ENCODE results near the gene CCL23. TPM values are rescaled to one million over a fixed set of nuclear protein-coding genes. Genes with fewer than 3 reads are reported as not detected.

CCL23 gene
- total RNA-seq, 4 donors from 2014 or later = 11.5 TPM; not detected in 3

DNA sequence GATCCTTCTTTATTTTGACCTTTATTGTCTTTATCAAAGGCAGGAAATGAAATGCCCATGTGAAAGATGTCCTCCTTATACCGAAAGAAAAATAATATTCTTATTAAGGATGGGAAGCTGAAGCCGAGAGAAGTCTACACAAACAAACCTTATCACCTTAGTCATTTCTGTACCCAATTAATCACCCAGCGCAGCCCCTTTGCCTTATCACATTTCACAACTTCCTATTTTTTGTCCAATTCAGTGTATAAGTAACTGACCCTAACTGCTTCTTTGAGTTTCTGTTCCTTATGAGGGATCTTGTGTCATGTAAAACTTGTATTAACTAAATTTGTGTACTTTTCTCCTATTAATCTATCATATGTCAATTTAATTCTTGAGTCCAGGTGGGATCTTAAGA is 16.4 kb upstream of the CCL23 start:
- no peaks in the 10 kb centered on the region for H3K4me1 ChIP-seq
- no peak overlapping the region for H3K4me3 ChIP-seq
- H3K9me3 ChIP-seq = no peaks in the 10 kb centered on the region
- no peaks in the 10 kb centered on the region for H3K27me3 ChIP-seq
- DNase-seq (ENCODE audit: low spot score in 2 of 2) = no peak
- TF ChIP-seq POLR2AphosphoS5 (IDR thresholded peaks at IDR 0.05) (no peak), EP300 (IDR thresholded peaks at IDR 0.05) (no peak), POLR2A (IDR thresholded peaks at IDR 0.05) (no peak)
- TF ChIP-seq, protein P1, sequence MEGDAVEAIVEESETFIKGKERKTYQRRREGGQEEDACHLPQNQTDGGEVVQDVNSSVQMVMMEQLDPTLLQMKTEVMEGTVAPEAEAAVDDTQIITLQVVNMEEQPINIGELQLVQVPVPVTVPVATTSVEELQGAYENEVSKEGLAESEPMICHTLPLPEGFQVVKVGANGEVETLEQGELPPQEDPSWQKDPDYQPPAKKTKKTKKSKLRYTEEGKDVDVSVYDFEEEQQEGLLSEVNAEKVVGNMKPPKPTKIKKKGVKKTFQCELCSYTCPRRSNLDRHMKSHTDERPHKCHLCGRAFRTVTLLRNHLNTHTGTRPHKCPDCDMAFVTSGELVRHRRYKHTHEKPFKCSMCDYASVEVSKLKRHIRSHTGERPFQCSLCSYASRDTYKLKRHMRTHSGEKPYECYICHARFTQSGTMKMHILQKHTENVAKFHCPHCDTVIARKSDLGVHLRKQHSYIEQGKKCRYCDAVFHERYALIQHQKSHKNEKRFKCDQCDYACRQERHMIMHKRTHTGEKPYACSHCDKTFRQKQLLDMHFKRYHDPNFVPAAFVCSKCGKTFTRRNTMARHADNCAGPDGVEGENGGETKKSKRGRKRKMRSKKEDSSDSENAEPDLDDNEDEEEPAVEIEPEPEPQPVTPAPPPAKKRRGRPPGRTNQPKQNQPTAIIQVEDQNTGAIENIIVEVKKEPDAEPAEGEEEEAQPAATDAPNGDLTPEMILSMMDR (IDR thresholded peaks at IDR 0.05) = no peak
- H3K36me3 ChIP-seq = no peaks in the 10 kb centered on the region
- 66% methylated on average over 3 of the region's 3 CpGs for WGBS
- H3K27ac ChIP-seq = no peak overlapping the region

DNA sequence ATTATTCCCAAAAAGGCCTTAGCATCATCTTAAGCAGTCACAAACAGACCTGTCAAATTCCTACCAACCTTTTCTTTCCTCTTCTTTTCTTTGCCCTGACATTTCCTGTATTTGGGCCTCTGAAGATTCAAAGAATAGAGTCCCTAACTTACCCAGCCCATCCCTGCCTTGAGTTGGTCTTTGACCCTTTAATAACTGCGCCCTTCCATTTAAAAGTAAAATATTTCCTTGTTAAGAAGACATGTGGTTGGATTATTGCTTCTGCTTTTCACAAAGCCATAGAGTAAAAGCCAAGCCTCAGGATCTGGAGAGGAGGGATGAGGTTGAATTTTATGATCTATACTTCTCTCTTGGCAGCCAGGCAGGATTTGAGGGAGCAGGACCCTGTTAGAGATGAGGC is 13.2 kb upstream of the CCL23 start:
- TF ChIP-seq POLR2AphosphoS5 (IDR thresholded peaks at IDR 0.05) (no peak), EP300 (IDR thresholded peaks at IDR 0.05) (no peak), POLR2A (IDR thresholded peaks at IDR 0.05) (no peak)
- TF ChIP-seq, protein P1 (IDR thresholded peaks at IDR 0.05) = no peak
- no peaks in the 10 kb centered on the region for H3K9me3 ChIP-seq
- no peak overlapping the region for H3K4me3 ChIP-seq
- no peaks in the 10 kb centered on the region for H3K4me1 ChIP-seq
- no peaks in the 10 kb centered on the region for H3K36me3 ChIP-seq
- no peak for DNase-seq (ENCODE audit: low spot score in 2 of 2)
- no peaks in the 10 kb centered on the region for H3K27me3 ChIP-seq
- 95% methylated on average over 1 of the region's 1 CpG for WGBS
- H3K27ac ChIP-seq = no peak overlapping the region

DNA sequence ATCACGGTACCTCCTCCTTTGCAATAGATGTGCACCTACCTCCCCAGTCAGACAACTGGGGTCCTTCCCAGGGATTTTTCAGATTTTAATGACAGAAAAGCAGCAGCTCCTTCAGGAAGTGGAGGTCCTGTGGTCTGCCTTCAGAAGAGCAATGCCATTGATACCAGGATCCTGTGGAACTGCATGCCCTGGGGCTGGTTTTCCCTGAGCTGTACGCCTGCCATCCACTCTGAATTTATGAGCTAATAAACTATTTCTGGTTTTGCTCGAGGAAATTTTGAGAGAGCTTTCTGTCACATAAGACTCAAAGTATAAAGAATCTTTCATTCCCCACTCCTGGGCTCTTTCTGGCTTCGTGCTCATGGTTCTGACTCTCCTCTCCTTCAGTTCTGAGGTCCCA is 10.0 kb upstream of the CCL23 start:
- WGBS = 45% methylated on average over 4 of the region's 4 CpGs
- H3K4me3 ChIP-seq = no peak overlapping the region
- H3K9me3 ChIP-seq = no peaks in the 10 kb centered on the region
- TF ChIP-seq POLR2AphosphoS5 (IDR thresholded peaks at IDR 0.05) (no peak), POLR2A (IDR thresholded peaks at IDR 0.05) (no peak)
- TF ChIP-seq, protein P1 (IDR thresholded peaks at IDR 0.05) = no peak
- H3K36me3 ChIP-seq = no peaks in the 10 kb centered on the region
- H3K4me1 ChIP-seq = no peaks in the 10 kb centered on the region
- DNase-seq (ENCODE audit: low spot score in 2 of 2) = no peak
- H3K27me3 ChIP-seq = no peaks in the 10 kb centered on the region
- no peak overlapping the region for H3K27ac ChIP-seq

DNA sequence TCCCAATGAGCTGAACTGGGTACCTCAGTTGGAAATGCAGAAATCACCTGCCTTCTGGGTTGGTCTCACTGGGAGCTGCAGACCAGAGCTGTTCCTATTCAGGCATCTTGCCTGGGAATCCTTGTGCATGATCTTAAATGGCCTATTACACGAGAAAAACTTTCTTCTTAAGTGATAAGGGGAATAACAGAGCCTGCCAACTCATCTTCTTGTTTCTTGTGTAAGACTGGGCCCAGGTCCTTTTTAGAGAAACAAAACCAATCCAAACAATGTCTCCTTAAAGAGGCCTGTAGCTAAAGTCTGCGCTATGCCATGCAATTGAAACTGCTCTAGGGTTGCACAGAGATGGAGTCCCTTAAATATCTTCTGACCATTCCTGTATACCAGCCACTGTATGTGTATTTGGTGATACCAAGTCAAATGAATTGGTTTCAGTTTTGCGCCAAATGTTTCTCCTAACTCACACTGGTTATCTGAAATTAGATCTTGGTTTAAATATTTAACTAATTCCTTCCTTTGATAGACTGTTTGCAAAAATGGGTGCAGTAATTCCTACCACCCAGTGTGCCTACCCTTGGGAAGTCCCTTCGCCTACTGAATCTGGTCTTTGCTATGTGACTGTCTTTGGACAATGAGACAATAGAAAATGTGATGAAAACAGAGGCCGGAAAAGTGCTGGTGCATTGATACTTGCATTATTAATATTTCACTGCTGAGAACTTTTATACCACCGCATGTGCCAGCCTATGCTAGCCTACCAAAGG is 6.5 kb upstream of the CCL23 start:
- Histone ChIP-seq H3K36me3 (no peaks in the 10 kb centered on the region), H3K27me3 (no peaks in the 10 kb centered on the region), H3K4me3 (no peak overlapping the region), H3K9me3 (no peaks in the 10 kb centered on the region), H3K27ac (no peak overlapping the region), H3K4me1 (no peaks in the 10 kb centered on the region)
- DNase-seq (ENCODE audit: low spot score in 2 of 2) = no peak
- TF ChIP-seq, protein P1 (IDR thresholded peaks at IDR 0.05) = no peak
- TF ChIP-seq POLR2AphosphoS5 (IDR thresholded peaks at IDR 0.05) (no peak), POLR2A (IDR thresholded peaks at IDR 0.05) (no peak), EP300 (IDR thresholded peaks at IDR 0.05) (no peak)
- WGBS = 84% methylated on average over 6 of the region's 6 CpGs

DNA sequence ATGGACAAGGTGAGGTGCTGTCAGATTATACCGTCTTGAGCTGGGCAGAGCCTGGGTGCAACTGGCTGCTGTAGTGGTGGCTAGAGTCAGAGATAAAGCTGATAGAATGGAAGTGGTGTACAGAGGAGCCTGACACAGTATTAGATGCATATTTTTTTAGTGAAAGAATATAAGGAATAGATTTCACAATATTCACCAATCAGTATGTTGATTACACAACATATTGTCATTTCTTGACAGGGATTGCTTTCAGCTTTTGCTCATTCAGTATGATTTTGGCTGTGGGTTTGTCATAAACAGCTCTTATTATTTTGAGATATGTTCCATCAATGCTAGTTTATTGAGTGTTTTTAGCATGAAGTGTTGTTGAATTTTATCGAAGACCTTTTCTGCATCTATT is 1.7 kb upstream of the CCL23 start:
- no peak for DNase-seq (ENCODE audit: low spot score in 2 of 2)
- Histone ChIP-seq H3K4me1 (no peaks in the 10 kb centered on the region), H3K9me3 (no peaks in the 10 kb centered on the region), H3K27ac (no peak overlapping the region), H3K36me3 (no peaks in the 10 kb centered on the region), H3K27me3 (no peaks in the 10 kb centered on the region), H3K4me3 (no peak overlapping the region)
- 88% methylated on average over 2 of the region's 2 CpGs for WGBS
- TF ChIP-seq EP300 (IDR thresholded peaks at IDR 0.05) = no peak
- no peak for TF ChIP-seq POLR2AphosphoS5 (IDR thresholded peaks at IDR 0.05)
- TF ChIP-seq, protein P1 (IDR thresholded peaks at IDR 0.05) = no peak
- TF ChIP-seq POLR2A (IDR thresholded peaks at IDR 0.05) = no peak
